Hepatocyte (in vitro differentiated cells): ENCODE data around the gene RTCB. TPM values are rescaled to one million over a fixed set of nuclear protein-coding genes. Genes with fewer than 3 reads are reported as not detected.

ENCODE experiments used
- DNase-seq: peaks from one replicate; pipeline ENCODE4 v3.0.0-alpha.2; 2016; ENCODE audit warnings: low spot score
- H2AFZ ChIP-seq: fragments of 200-600 bp; sonication (generic); 2 replicates; pipeline ENCODE4 v1.6.0; 2016; ENCODE audit warnings: antibody characterized with exemption, mild to moderate bottlenecking
- H3K27ac ChIP-seq: fragments of 200-600 bp; sonication (generic); 2 replicates; pipeline ENCODE4 v1.5.1; 2016; ENCODE audit warnings: mild to moderate bottlenecking
- H3K27me3 ChIP-seq: fragments of 200-600 bp; sonication (generic); 2 replicates; pipeline ENCODE4 v1.6.1; 2016
- H3K36me3 ChIP-seq: fragments of 200-600 bp; sonication (generic); replicated peaks from 2 replicates; pipeline ENCODE4 v1.5.1; 2016; ENCODE audit warnings: low read depth; ENCODE audit not compliant: insufficient read depth
- H3K4me1 ChIP-seq: fragments of 200-600 bp; sonication (generic); 2 replicates; pipeline ENCODE4 v1.5.1; 2016; ENCODE audit warnings: mild to moderate bottlenecking, moderate library complexity; ENCODE audit not compliant: insufficient read depth
- H3K4me2 ChIP-seq: fragments of 200-600 bp; sonication (generic); 2 replicates; pipeline ENCODE4 v1.6.0; 2016
- H3K4me3 ChIP-seq: fragments of 200-600 bp; sonication (generic); 2 replicates; pipeline ENCODE4 v1.5.1; 2016; ENCODE audit warnings: mild to moderate bottlenecking
- H3K79me2 ChIP-seq: fragments of 200-600 bp; sonication (generic); 2 replicates; pipeline ENCODE4 v1.6.0; 2017; ENCODE audit warnings: mild to moderate bottlenecking
- H3K9me2 ChIP-seq: fragments of 200-600 bp; sonication (generic); replicated peaks from 2 replicates; pipeline ENCODE4 v1.6.0; 2017; ENCODE audit warnings: mild to moderate bottlenecking; ENCODE audit not compliant: insufficient read depth
- H3K9me3 ChIP-seq: fragments of 200-600 bp; sonication (generic); 2 replicates; pipeline ENCODE4 v1.5.1; 2016; ENCODE audit warnings: low read depth, mild to moderate bottlenecking
- H4K20me1 ChIP-seq: fragments of 200-600 bp; sonication (generic); 2 replicates; pipeline ENCODE4 v1.6.0; 2016; ENCODE audit warnings: mild to moderate bottlenecking; ENCODE audit not compliant: insufficient read depth, poor library complexity, severe bottlenecking
- CTCF ChIP-seq: fragments of 200-600 bp; sonication (generic); IDR thresholded peaks from 2 replicates; pipeline ENCODE4 v1.5.1; 2016; ENCODE audit warnings: antibody characterized with exemption, mild to moderate bottlenecking; ENCODE audit not compliant: poor library complexity
- EZH2 ChIP-seq: fragments of 200-600 bp; sonication (generic); IDR thresholded peaks from 2 replicates; pipeline ENCODE4 v1.6.1; 2016; ENCODE audit warnings: antibody characterized with exemption, mild to moderate bottlenecking, borderline replicate concordance
- EZH2phosphoT487 ChIP-seq: fragments of 200-600 bp; sonication (generic); IDR thresholded peaks from one replicate; pipeline ENCODE4 v1.6.1; 2018; ENCODE audit warnings: antibody characterized with exemption, mild to moderate bottlenecking, low read depth, moderate library complexity; ENCODE audit not compliant: unreplicated experiment, severe bottlenecking
- whole genome bisulfite sequencing: methylation state at CpG from one replicate; pipeline ENCODE4 v1.1.6; 2016; ENCODE audit warnings: low lambda C conversion rate; ENCODE audit errors: missing lambda C conversion rate; 5-methylcytosine and 5-hydroxymethylcytosine counted together
- polyA plus RNA-seq: library from polyadenylated mRNA; unstranded; fragments of >200 nt; fragmentation: Nextera tagmentation; extraction: Ambion mirVana; gene quantifications from 2 replicates; pipeline ENCODE4 v1.2.1, GENCODE V29; 2016
- total RNA-seq: library from RNA; depleted of rRNA; stranded (reverse); fragments of >200 nt; gene quantifications from 2 replicates; pipeline ENCODE4 v1.2.3, GENCODE V29; 2014

The RTCB gene
- total and polyA plus RNA-seq, 2 experiments from 2014 or later, result 80.3 to 95.6 TPM

- Histone ChIP-seq H3K27ac (no peak overlapping the region), H3K9me2 (no peaks in the 10 kb centered on the region), H3K4me2 (no peak overlapping the region), H2AFZ (no peak overlapping the region), H3K9me3 (no peaks in the 10 kb centered on the region), H3K4me1 (no peaks in the 10 kb centered on the region), H3K4me3 (no peak overlapping the region), H3K27me3 (peaks cover 28% of the 10 kb centered on the region), H4K20me1 (no peaks in the 10 kb centered on the region), H3K79me2 (peaks cover 2% of the 10 kb centered on the region), H3K36me3 (no peaks in the 10 kb centered on the region)
- WGBS, result 84% methylated on average over 9 of the region's 9 CpGs
- no peak for DNase-seq
- TF ChIP-seq CTCF (no peak), EZH2phosphoT487 (no peak), EZH2 (no peak)
Observed at GRCh38 chr22:32416556-32417085, 4.6 kb upstream of the RTCB start.

- H3K4me1 ChIP-seq, result peaks cover 12% of the 10 kb centered on the region
- no peaks in the 10 kb centered on the region for H3K9me3 ChIP-seq
- H3K79me2 ChIP-seq, result peaks cover 25% of the 10 kb centered on the region
- H3K9me2 ChIP-seq, result no peaks in the 10 kb centered on the region
- 74% methylated on average over 7 of the region's 7 CpGs for WGBS
- H3K27ac ChIP-seq, result no peak overlapping the region
- no peak overlapping the region for H2AFZ ChIP-seq
- no peak overlapping the region for H3K4me3 ChIP-seq
- DNase-seq, result no peak
- peaks cover 12% of the 10 kb centered on the region for H4K20me1 ChIP-seq
- H3K36me3 ChIP-seq, result no peaks in the 10 kb centered on the region
- H3K4me2 ChIP-seq, result no peak overlapping the region
- TF ChIP-seq CTCF (no peak), EZH2 (no peak), EZH2phosphoT487 (no peak)
- H3K27me3 ChIP-seq, result peaks cover 15% of the 10 kb centered on the region
Observed at GRCh38 chr22:32414191-32414590, 2.1 kb upstream of the RTCB start.

GRCh38 chr22:32413719-32414118 lies 1.7 kb upstream of the RTCB start:
- Histone ChIP-seq H3K4me3 (no peak overlapping the region), H3K9me3 (no peaks in the 10 kb centered on the region), H3K36me3 (no peaks in the 10 kb centered on the region), H3K9me2 (no peaks in the 10 kb centered on the region), H2AFZ (no peak overlapping the region), H3K27me3 (peaks cover 11% of the 10 kb centered on the region), H3K27ac (no peak overlapping the region), H3K4me2 (no peak overlapping the region), H3K4me1 (peaks cover 12% of the 10 kb centered on the region), H4K20me1 (peaks cover 12% of the 10 kb centered on the region), H3K79me2 (peaks cover 30% of the 10 kb centered on the region)
- TF ChIP-seq CTCF (peak; percentile 34), EZH2phosphoT487 (no peak)
- no peak for DNase-seq
- WGBS, result 78% methylated on average over 2 of the region's 2 CpGs

- Histone ChIP-seq H3K27me3 (no peaks in the 10 kb centered on the region), H3K4me3 (peak overlapping the region; percentile 63), H2AFZ (peak overlapping the region; percentile 44), H3K79me2 (peaks cover 46% of the 10 kb centered on the region), H3K36me3 (no peaks in the 10 kb centered on the region), H3K9me3 (no peaks in the 10 kb centered on the region), H4K20me1 (peaks cover 12% of the 10 kb centered on the region), H3K4me2 (peak overlapping the region; percentile 78), H3K4me1 (peaks cover 12% of the 10 kb centered on the region), H3K27ac (peak overlapping the region; percentile 86), H3K9me2 (no peaks in the 10 kb centered on the region)
- DNase-seq, result peak; percentile 54
- WGBS, result under 1% methylated on average over 12 of the region's 12 CpGs
- TF ChIP-seq CTCF (no peak), EZH2 (no peak), EZH2phosphoT487 (no peak)
Observed at GRCh38 chr22:32411402-32411801, 645 bp downstream of the RTCB start.
